Astrocyte (in vitro differentiated cells and primary cell): ENCODE measurements around the gene ZNF223. TPM values are rescaled to one million over a fixed set of nuclear protein-coding genes. Genes with fewer than 3 reads are reported as not detected.

Experiments used
- DNase-seq: peaks from one replicate; pipeline ENCODE4 v3.0.0-alpha.2; 2010; ENCODE audit warnings: low read depth
- FAIRE-seq: peaks from 2 replicates; lab custom pipeline; 2011; peaks lifted over from hg19 to GRCh38; lab: Jason Lieb, UNC
- H2AFZ ChIP-seq: 2 replicates; pipeline ENCODE4 v1.6.0; 2012; ENCODE audit warnings: low read depth, low read length, inconsistent platforms
- H3K27ac ChIP-seq: 2 replicates; pipeline ENCODE4 v1.5.1; 2011; ENCODE audit warnings: low read depth, low read length, inconsistent platforms
- H3K27me3 ChIP-seq: 2 replicates; pipeline ENCODE4 v1.6.0; 2011; ENCODE audit warnings: low read length, inconsistent platforms; ENCODE audit not compliant: insufficient read depth
- H3K36me3 ChIP-seq: 2 replicates; pipeline ENCODE4 v1.5.1; 2011; ENCODE audit warnings: low read length, inconsistent platforms; ENCODE audit not compliant: insufficient read depth
- H3K4me1 ChIP-seq: 2 replicates; pipeline ENCODE4 v1.5.1; 2011; ENCODE audit warnings: low read length, inconsistent platforms; ENCODE audit not compliant: insufficient read depth
- H3K4me2 ChIP-seq: 2 replicates; pipeline ENCODE4 v1.6.0; 2012; ENCODE audit warnings: low read length, inconsistent platforms
- H3K4me3 ChIP-seq: 2 replicates; pipeline ENCODE4 v1.5.1; 2011; ENCODE audit warnings: low read depth, mild to moderate bottlenecking, low read length, inconsistent platforms; ENCODE audit not compliant: insufficient read depth
- H3K79me2 ChIP-seq: 2 replicates; pipeline ENCODE4 v1.6.0; 2012; ENCODE audit warnings: mild to moderate bottlenecking, low read length, inconsistent platforms; ENCODE audit not compliant: insufficient read depth
- H3K9ac ChIP-seq: 2 replicates; pipeline ENCODE4 v1.6.0; 2012; ENCODE audit warnings: mild to moderate bottlenecking, low read length, inconsistent platforms
- H3K9me3 ChIP-seq: 2 replicates; pipeline ENCODE4 v1.5.1; 2012; ENCODE audit warnings: low read depth, mild to moderate bottlenecking, low read length, inconsistent platforms; ENCODE audit not compliant: insufficient read depth
- H4K20me1 ChIP-seq: 2 replicates; pipeline ENCODE4 v1.6.0; 2012; ENCODE audit warnings: low read length, inconsistent platforms; ENCODE audit not compliant: insufficient read depth
- H3K27ac Mint-ChIP-seq: one replicate; pipeline ENCODE4 v1.8.0; 2021; ENCODE audit warnings: mild to moderate bottlenecking, mixed read lengths; ENCODE audit not compliant: unreplicated experiment
- H3K27me3 Mint-ChIP-seq: one replicate; pipeline ENCODE4 v1.8.0; 2021; ENCODE audit warnings: low read depth, mixed read lengths; ENCODE audit not compliant: unreplicated experiment
- H3K36me3 Mint-ChIP-seq: one replicate; pipeline ENCODE4 v1.8.0; 2021; ENCODE audit warnings: low read depth, mixed read lengths; ENCODE audit not compliant: unreplicated experiment
- H3K4me1 Mint-ChIP-seq: one replicate; pipeline ENCODE4 v1.8.0; 2021; ENCODE audit warnings: low read depth, mixed read lengths; ENCODE audit not compliant: unreplicated experiment
- H3K4me3 Mint-ChIP-seq: one replicate; pipeline ENCODE4 v1.8.0; 2021; ENCODE audit warnings: mild to moderate bottlenecking, moderate library complexity, mixed read lengths; ENCODE audit not compliant: unreplicated experiment
- H3K9me3 Mint-ChIP-seq: one replicate; pipeline ENCODE4 v1.8.0; 2021; ENCODE audit warnings: mild to moderate bottlenecking, mixed read lengths; ENCODE audit not compliant: unreplicated experiment
- CTCF ChIP-seq: IDR thresholded peaks from 2 replicates; pipeline ENCODE4 v1.5.1; 2011; ENCODE audit warnings: low read depth, mild to moderate bottlenecking, inconsistent platforms, low read length, moderate library complexity; ENCODE audit not compliant: insufficient read depth
- EZH2 ChIP-seq: IDR thresholded peaks from 2 replicates; pipeline ENCODE4 v1.6.1; 2012; ENCODE audit warnings: mild to moderate bottlenecking, low read length, inconsistent platforms; ENCODE audit not compliant: insufficient read depth
- total RNA-seq: library from RNA; stranded (reverse); gene quantifications from 2 replicates; pipeline ENCODE4 v1.2.1, GENCODE V29; 2021

Gene ZNF223
- total RNA-seq, 1 donor from 2014 or later, result 4.1 TPM

GRCh38 chr19:44059229-44059628 lies 7.4 kb downstream of the ZNF223 start:
- Histone ChIP-seq H3K4me1 (no peaks in the 10 kb centered on the region), H3K4me3 (no peak overlapping the region), H3K36me3 (peaks cover 19% of the 10 kb centered on the region), H4K20me1 (no peaks in the 10 kb centered on the region), H3K27me3 (no peaks in the 10 kb centered on the region), H3K79me2 (peaks cover 3% of the 10 kb centered on the region), H3K9ac (no peak overlapping the region), H2AFZ (no peak overlapping the region), H3K4me2 (no peak overlapping the region), H3K9me3 (peaks cover 5% of the 10 kb centered on the region), H3K27ac (no peak overlapping the region)
- H3K4me1 Mint-ChIP-seq, result no peaks in the 10 kb centered on the region
- no peaks in the 10 kb centered on the region for H3K27me3 Mint-ChIP-seq
- peaks cover 8% of the 10 kb centered on the region for H3K9me3 Mint-ChIP-seq
- DNase-seq, result no peak
- TF ChIP-seq EZH2 (no peak), CTCF (no peak)
- no peak overlapping the region for H3K4me3 Mint-ChIP-seq
- no peak for FAIRE-seq
- peaks cover 55% of the 10 kb centered on the region for H3K36me3 Mint-ChIP-seq
- no peak overlapping the region for H3K27ac Mint-ChIP-seq

GRCh38 chr19:44061038-44061437 lies 9.2 kb downstream of the ZNF223 start:
- DNase-seq (no peak), FAIRE-seq (no peak)
- Histone ChIP-seq H4K20me1 (no peaks in the 10 kb centered on the region), H3K27ac (no peak overlapping the region), H3K4me2 (no peak overlapping the region), H3K9me3 (peaks cover 10% of the 10 kb centered on the region), H3K79me2 (no peaks in the 10 kb centered on the region), H3K4me1 (no peaks in the 10 kb centered on the region), H3K4me3 (no peak overlapping the region), H3K36me3 (peaks cover 27% of the 10 kb centered on the region), H2AFZ (no peak overlapping the region), H3K9ac (no peak overlapping the region), H3K27me3 (no peaks in the 10 kb centered on the region)
- peaks cover 53% of the 10 kb centered on the region for H3K36me3 Mint-ChIP-seq
- H3K4me3 Mint-ChIP-seq, result no peak overlapping the region
- H3K4me1 Mint-ChIP-seq, result no peaks in the 10 kb centered on the region
- no peaks in the 10 kb centered on the region for H3K27me3 Mint-ChIP-seq
- no peak for TF ChIP-seq CTCF
- no peak for TF ChIP-seq EZH2
- peaks cover 10% of the 10 kb centered on the region for H3K9me3 Mint-ChIP-seq
- H3K27ac Mint-ChIP-seq, result no peak overlapping the region

GRCh38 chr19:44066305-44066704 lies 14.5 kb downstream of the ZNF223 start:
- H3K27ac Mint-ChIP-seq, result no peak overlapping the region
- no peaks in the 10 kb centered on the region for H3K79me2 ChIP-seq
- H3K9ac ChIP-seq, result no peak overlapping the region
- no peak overlapping the region for H3K27ac ChIP-seq
- H2AFZ ChIP-seq, result no peak overlapping the region
- H3K9me3 ChIP-seq, result peaks cover 24% of the 10 kb centered on the region
- no peak overlapping the region for H3K4me2 ChIP-seq
- H3K36me3 Mint-ChIP-seq, result peaks cover 44% of the 10 kb centered on the region
- no peaks in the 10 kb centered on the region for H3K4me1 ChIP-seq
- no peaks in the 10 kb centered on the region for H3K27me3 ChIP-seq
- H3K4me3 ChIP-seq, result no peak overlapping the region
- no peak for FAIRE-seq
- no peaks in the 10 kb centered on the region for H3K4me1 Mint-ChIP-seq
- H3K9me3 Mint-ChIP-seq, result peaks cover 24% of the 10 kb centered on the region
- no peaks in the 10 kb centered on the region for H4K20me1 ChIP-seq
- no peaks in the 10 kb centered on the region for H3K27me3 Mint-ChIP-seq
- TF ChIP-seq EZH2, result no peak
- TF ChIP-seq CTCF, result no peak
- H3K4me3 Mint-ChIP-seq, result no peak overlapping the region
- DNase-seq, result no peak
- H3K36me3 ChIP-seq, result peaks cover 36% of the 10 kb centered on the region
